ENCODE results near the gene CREBBP. TPM values are rescaled to one million over a fixed set of nuclear protein-coding genes. Genes with fewer than 3 reads are reported as not detected.
A peak's percentile ranks its signal among the peaks of the same experiment; 100 is the strongest.

Gene CREBBP
- total RNA-seq, 6 donors from 2014 or later = 54.1 to 175 (median 99.2) TPM

GRCh38 chr16:3814755-3815154 is 65.8 kb downstream of the CREBBP start:
- no peak for TF ChIP-seq POLR2AphosphoS5 (IDR thresholded peaks at IDR 0.05)
- TF ChIP-seq POLR2A (IDR thresholded peaks at IDR 0.05) = no peak
- TF ChIP-seq, protein P1, sequence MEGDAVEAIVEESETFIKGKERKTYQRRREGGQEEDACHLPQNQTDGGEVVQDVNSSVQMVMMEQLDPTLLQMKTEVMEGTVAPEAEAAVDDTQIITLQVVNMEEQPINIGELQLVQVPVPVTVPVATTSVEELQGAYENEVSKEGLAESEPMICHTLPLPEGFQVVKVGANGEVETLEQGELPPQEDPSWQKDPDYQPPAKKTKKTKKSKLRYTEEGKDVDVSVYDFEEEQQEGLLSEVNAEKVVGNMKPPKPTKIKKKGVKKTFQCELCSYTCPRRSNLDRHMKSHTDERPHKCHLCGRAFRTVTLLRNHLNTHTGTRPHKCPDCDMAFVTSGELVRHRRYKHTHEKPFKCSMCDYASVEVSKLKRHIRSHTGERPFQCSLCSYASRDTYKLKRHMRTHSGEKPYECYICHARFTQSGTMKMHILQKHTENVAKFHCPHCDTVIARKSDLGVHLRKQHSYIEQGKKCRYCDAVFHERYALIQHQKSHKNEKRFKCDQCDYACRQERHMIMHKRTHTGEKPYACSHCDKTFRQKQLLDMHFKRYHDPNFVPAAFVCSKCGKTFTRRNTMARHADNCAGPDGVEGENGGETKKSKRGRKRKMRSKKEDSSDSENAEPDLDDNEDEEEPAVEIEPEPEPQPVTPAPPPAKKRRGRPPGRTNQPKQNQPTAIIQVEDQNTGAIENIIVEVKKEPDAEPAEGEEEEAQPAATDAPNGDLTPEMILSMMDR (IDR thresholded peaks at IDR 0.05) = no peak
- TF ChIP-seq EP300 (IDR thresholded peaks at IDR 0.05) = no peak
- Histone ChIP-seq H3K27me3 (no peaks in the 10 kb centered on the region), H3K9me3 (no peaks in the 10 kb centered on the region), H3K36me3 (peaks cover 0 to 7% (median 5%) of the 10 kb centered on the region in 4 donors), H3K4me1 (peaks cover 32 to 63% (median 49%) of the 10 kb centered on the region in 4 donors), H3K27ac (no peak overlapping the region), H3K4me3 (no peak overlapping the region)
- ATAC-seq (ENCODE audit: low FRiP score in 2 of 2) (no peak), DNase-seq (no peak)
- WGBS, 2 donors = 88 to 95% methylated on average over 1 of the region's 1 CpG

DNA sequence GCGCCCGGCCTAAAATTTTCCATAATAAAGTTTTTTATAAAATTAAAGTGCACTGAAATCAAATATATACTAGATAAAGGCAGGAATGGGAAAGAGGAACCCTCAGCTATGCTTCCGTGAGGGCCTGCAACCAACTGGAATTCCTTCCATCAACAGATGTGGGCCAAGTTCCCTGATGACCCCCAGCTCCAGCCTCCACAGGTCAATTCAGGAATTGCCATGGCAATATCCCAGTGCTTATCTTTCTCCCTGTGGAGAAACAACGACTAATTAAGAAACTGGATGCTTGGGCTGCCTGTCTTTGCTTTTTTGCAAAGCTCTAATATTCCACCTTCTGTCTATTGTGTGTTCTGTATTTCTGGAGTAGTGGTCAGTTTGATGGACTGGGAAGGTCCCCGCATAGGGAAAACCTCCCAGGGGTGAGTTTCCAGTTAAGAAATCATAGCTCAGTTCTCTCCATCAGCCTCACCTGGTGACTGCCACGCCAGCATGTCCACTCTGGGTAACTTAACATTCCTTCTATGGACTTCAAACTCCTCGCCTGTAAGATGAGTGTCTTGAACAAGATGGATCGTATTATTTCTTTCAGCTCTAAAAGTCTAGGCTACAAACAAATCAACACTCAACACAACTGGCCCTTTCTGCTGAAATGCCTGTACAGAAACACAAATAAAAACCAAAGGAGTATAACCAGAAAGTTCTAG is 67.9 kb downstream of the CREBBP start:
- Histone ChIP-seq H3K36me3 (peaks cover 0 to 22% (median 13%) of the 10 kb centered on the region in 4 donors), H3K4me3 (no peak overlapping the region), H3K27me3 (no peaks in the 10 kb centered on the region), H3K9me3 (no peaks in the 10 kb centered on the region), H3K27ac (no peak overlapping the region), H3K4me1 (peaks cover 25 to 47% (median 37%) of the 10 kb centered on the region in 4 donors)
- 72 to 78% methylated on average over 8 of the region's 8 CpGs for WGBS, 2 donors
- ATAC-seq (ENCODE audit: low FRiP score in 2 of 2) (peak in 1 of 2 donors; percentile 35), DNase-seq (no peak)
- no peak for TF ChIP-seq EP300 (IDR thresholded peaks at IDR 0.05)
- TF ChIP-seq, protein P1 (IDR thresholded peaks at IDR 0.05) = no peak
- TF ChIP-seq POLR2A (IDR thresholded peaks at IDR 0.05) = no peak
- TF ChIP-seq POLR2AphosphoS5 (IDR thresholded peaks at IDR 0.05) = no peak

GRCh38 chr16:3810818-3811217 is 69.7 kb downstream of the CREBBP start:
- H3K4me1 ChIP-seq = peaks cover 14 to 42% (median 32%) of the 10 kb centered on the region in 4 donors
- ATAC-seq (ENCODE audit: low FRiP score in 2 of 2) = no peak
- whole genome bisulfite sequencing, 2 donors = 91 to 92% methylated on average over 3 of the region's 3 CpGs

DNA sequence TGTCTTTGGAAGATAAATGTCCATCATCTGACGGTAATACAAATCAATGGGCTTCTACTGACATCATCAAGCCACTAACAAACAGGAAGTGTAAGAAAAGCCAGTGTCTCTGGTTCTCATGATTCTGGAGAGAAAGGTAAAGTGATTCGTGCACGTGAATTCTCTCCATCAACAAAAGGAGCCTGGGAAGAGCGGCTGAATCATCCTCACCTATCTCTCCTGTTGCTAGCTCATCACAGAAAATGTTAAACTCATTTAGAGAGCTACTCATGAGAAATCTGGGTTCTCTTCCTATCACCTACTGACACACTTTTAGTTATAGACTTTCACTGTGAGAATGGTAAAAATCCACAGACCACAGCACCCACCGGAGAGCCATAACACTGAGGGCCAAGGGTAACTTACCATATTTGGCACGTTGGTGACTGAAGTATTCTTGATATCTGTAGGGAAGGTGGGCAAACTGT is 70.3 kb downstream of the CREBBP start:
- no peak overlapping the region for H3K4me3 ChIP-seq
- H3K4me1 ChIP-seq = peaks cover 13 to 42% (median 35%) of the 10 kb centered on the region in 4 donors
- no peak overlapping the region for H3K27ac ChIP-seq
- peaks cover 0 to 22% (median 13%) of the 10 kb centered on the region in 4 donors for H3K36me3 ChIP-seq
- H3K27me3 ChIP-seq = no peaks in the 10 kb centered on the region
- TF ChIP-seq, protein P1 (IDR thresholded peaks at IDR 0.05) = no peak
- no peak for TF ChIP-seq POLR2AphosphoS5 (IDR thresholded peaks at IDR 0.05)
- TF ChIP-seq POLR2A (IDR thresholded peaks at IDR 0.05) = no peak
- no peak for TF ChIP-seq EP300 (IDR thresholded peaks at IDR 0.05)
- DNase-seq (no peak), ATAC-seq (ENCODE audit: low FRiP score in 2 of 2) (no peak)
- 79 to 81% methylated on average over 6 of the region's 6 CpGs for WGBS, 2 donors
- no peaks in the 10 kb centered on the region for H3K9me3 ChIP-seq

More at GRCh38 chr16:3810818-3811217, 69.7 kb downstream of the CREBBP start:
- DNase-seq = no peak
- H3K9me3 ChIP-seq = no peaks in the 10 kb centered on the region
- H3K27me3 ChIP-seq = no peaks in the 10 kb centered on the region
- no peak overlapping the region for H3K4me3 ChIP-seq
- H3K36me3 ChIP-seq = peaks cover 0 to 22% (median 13%) of the 10 kb centered on the region in 4 donors
- no peak for TF ChIP-seq POLR2A (IDR thresholded peaks at IDR 0.05)
- TF ChIP-seq, protein P1 (IDR thresholded peaks at IDR 0.05) = no peak
- no peak for TF ChIP-seq POLR2AphosphoS5 (IDR thresholded peaks at IDR 0.05)
- TF ChIP-seq EP300 (IDR thresholded peaks at IDR 0.05) = no peak
- no peak overlapping the region for H3K27ac ChIP-seq

All from upper lobe of left lung (tissue), 6 donors.